MM.1S (cell line): ENCODE results near the gene SREBF2.

Source experiments
- DNase-seq: peaks from one replicate; pipeline ENCODE4 v3.0.0-alpha.2; 2015
- H2AFZ ChIP-seq: fragments of 300-600 bp; sonication (generic); 2 replicates; pipeline ENCODE4 v1.6.0; 2016; ENCODE audit warnings: antibody characterized with exemption, low read length
- H3F3A ChIP-seq: fragments of 300-600 bp; sonication (generic); 2 replicates; pipeline ENCODE4 v1.6.1; 2016; ENCODE audit warnings: mild to moderate bottlenecking, antibody characterized with exemption, low read length, moderate library complexity, mixed read lengths; ENCODE audit not compliant: insufficient read depth
- H3K27ac ChIP-seq: fragments of 300-600 bp; sonication (generic); 2 replicates; pipeline ENCODE4 v1.5.1; 2016; ENCODE audit warnings: mild to moderate bottlenecking, low read length
- H3K27me3 ChIP-seq: fragments of 300-600 bp; sonication (generic); replicated peaks from 2 replicates; pipeline ENCODE4 v1.6.0; 2016; ENCODE audit warnings: low read length; ENCODE audit not compliant: insufficient read depth
- H3K36me3 ChIP-seq: fragments of 300-600 bp; sonication (generic); replicated peaks from 2 replicates; pipeline ENCODE4 v1.6.1; 2016; ENCODE audit warnings: mild to moderate bottlenecking, low read length, mixed read lengths; ENCODE audit not compliant: insufficient read depth
- H3K4me1 ChIP-seq: fragments of 300-600 bp; sonication (generic); 2 replicates; pipeline ENCODE4 v1.6.1; 2016; ENCODE audit warnings: low read length, mixed read lengths
- H3K4me2 ChIP-seq: fragments of 300-600 bp; sonication (generic); 2 replicates; pipeline ENCODE4 v1.6.0; 2016; ENCODE audit warnings: low read depth, low read length
- H3K4me3 ChIP-seq: fragments of 300-600 bp; sonication (generic); 2 replicates; pipeline ENCODE4 v1.5.1; 2016; ENCODE audit warnings: low read length, mixed read lengths
- H3K79me2 ChIP-seq: fragments of 300-600 bp; sonication (generic); 2 replicates; pipeline ENCODE4 v1.6.1; 2016; ENCODE audit warnings: mixed run types, low read length, mixed read lengths
- H3K9ac ChIP-seq: fragments of 300-600 bp; sonication (generic); 2 replicates; pipeline ENCODE4 v1.6.1; 2016; ENCODE audit warnings: low read length, mixed read lengths
- H3K9me2 ChIP-seq: fragments of 300-600 bp; sonication (generic); replicated peaks from 2 replicates; pipeline ENCODE4 v1.6.1; 2016; ENCODE audit warnings: mild to moderate bottlenecking, low read length, mixed read lengths; ENCODE audit not compliant: insufficient read depth
- H3K9me3 ChIP-seq: fragments of 300-600 bp; sonication (generic); replicated peaks from 2 replicates; pipeline ENCODE4 v1.6.1; 2016; ENCODE audit warnings: mild to moderate bottlenecking, low read length, mixed read lengths; ENCODE audit not compliant: insufficient read depth
- H4K20me1 ChIP-seq: fragments of 300-600 bp; sonication (generic); 2 replicates; pipeline ENCODE4 v1.6.1; 2016; ENCODE audit warnings: mild to moderate bottlenecking, low read length, moderate library complexity, mixed read lengths; ENCODE audit not compliant: insufficient read depth
- CTCF ChIP-seq: fragments of 300-600 bp; sonication (generic); IDR thresholded peaks from 2 replicates; pipeline ENCODE4 v1.5.1; 2016; ENCODE audit warnings: antibody characterized with exemption, low read length, mixed read lengths
- EZH2 ChIP-seq: fragments of 300-600 bp; sonication (generic); optimal IDR thresholded peaks from 2 replicates; pipeline ENCODE3; 2017; ENCODE audit warnings: low read depth, mild to moderate bottlenecking, antibody characterized with exemption, low read length, mixed read lengths
- EZH2phosphoT487 ChIP-seq: fragments of 300-600 bp; sonication (generic); IDR thresholded peaks from 2 replicates; pipeline ENCODE4 v1.6.1; 2018; ENCODE audit warnings: antibody characterized with exemption, low read length

SREBF2 gene

DNA sequence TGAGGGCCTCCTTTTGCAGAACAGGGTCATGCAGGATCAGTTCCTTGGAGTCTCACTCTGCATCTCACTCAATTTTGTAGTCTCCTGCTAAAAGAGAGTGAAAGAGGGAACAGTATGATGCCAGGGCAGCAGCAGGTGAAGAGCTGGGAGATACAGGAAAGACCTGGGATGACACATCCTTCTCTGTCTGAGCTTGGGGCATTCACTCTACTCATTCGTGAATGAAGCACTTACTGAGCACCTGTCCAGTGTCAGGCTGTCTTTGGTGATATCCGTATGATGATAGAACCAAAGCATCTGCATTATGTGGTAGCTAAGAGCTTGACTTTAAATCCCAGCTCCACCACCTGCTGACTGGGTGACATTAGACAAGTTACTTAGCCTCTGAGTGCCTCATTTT, 14.4 kb downstream of the SREBF2 start:
- Histone ChIP-seq H4K20me1 (peaks cover 86% of the 10 kb centered on the region), H3F3A (0 out of 2 replicates have a peak, but pooled peaks cover 4% of the 10 kb centered on the region), H3K4me3 (no peak overlapping the region), H3K27ac (no peak overlapping the region), H3K9me3 (no peaks in the 10 kb centered on the region), H2AFZ (no peak overlapping the region), H3K36me3 (peaks cover 12% of the 10 kb centered on the region; the same call in 1 of the 2 replicates), H3K4me2 (no peak overlapping the region), H3K9ac (no peak overlapping the region), H3K9me2 (no peaks in the 10 kb centered on the region), H3K4me1 (no peaks in the 10 kb centered on the region; the same call in 1 of the 2 replicates), H3K27me3 (no peaks in the 10 kb centered on the region), H3K79me2 (peaks cover 97% of the 10 kb centered on the region)
- no peak for DNase-seq
- TF ChIP-seq EZH2 (no peak), CTCF (no peak), EZH2phosphoT487 (no peak)

DNA sequence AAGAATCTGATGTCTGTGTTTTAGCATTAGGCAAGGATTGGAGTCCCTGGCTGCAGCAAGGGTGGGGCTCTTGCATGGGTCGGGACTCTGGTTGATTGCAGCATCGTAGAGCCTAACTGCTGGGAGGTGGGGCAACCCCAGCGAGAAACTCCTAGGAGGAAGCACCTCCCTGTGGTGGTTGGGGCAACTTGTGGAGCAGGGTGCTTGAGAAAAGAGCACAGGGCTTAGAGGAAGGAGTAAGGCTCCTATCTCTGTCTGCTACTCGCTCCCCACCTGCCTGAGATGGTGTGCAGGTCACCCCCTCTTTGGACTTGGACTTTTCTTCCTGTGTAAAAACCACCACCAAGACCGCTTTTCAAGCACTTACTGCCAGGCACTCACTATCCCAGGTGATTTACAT, 15.6 kb downstream of the SREBF2 start:
- Histone ChIP-seq H3K36me3 (0 out of 2 replicates have a peak, but pooled peaks cover 6% of the 10 kb centered on the region), H3K4me2 (no peak overlapping the region), H3K9me2 (no peaks in the 10 kb centered on the region), H3K9ac (no peak overlapping the region), H3K27ac (no peak overlapping the region), H3K9me3 (no peaks in the 10 kb centered on the region), H3K4me3 (no peak overlapping the region), H4K20me1 (peaks cover 85% of the 10 kb centered on the region), H2AFZ (no peak overlapping the region), H3K4me1 (no peaks in the 10 kb centered on the region), H3F3A (0 out of 2 replicates have a peak, but pooled peaks cover 4% of the 10 kb centered on the region), H3K27me3 (no peaks in the 10 kb centered on the region), H3K79me2 (peaks cover 97% of the 10 kb centered on the region)
- DNase-seq, result no peak
- TF ChIP-seq EZH2phosphoT487, result no peak
- TF ChIP-seq CTCF, result no peak
- TF ChIP-seq EZH2, result no peak

DNA sequence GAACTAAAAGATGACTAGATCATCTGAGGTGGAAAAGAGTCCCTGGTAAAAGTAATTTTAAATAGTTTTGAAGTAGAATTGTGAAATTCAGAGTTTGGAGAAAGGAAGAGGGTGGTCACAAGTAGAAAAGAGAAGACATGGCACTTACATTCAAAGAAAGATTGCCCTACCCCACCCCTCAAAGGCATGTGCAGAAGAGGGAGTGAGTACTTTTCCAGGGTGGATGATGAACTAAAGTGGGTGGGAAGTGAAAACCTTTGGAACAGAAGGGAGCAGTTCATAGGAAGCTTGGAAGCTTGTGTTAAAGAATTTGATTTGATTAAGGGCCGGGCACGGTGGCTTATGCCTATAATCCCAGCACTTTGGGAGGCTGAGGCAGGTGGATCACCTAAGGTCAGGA, 23.6 kb downstream of the SREBF2 start:
- H3K27ac ChIP-seq, result no peak overlapping the region
- peaks cover 69% of the 10 kb centered on the region for H4K20me1 ChIP-seq

More for the DNA sequence above, 23.6 kb downstream of the SREBF2 start:
- no peak for TF ChIP-seq EZH2
- TF ChIP-seq CTCF, result no peak
- TF ChIP-seq EZH2phosphoT487, result no peak
- no peaks in the 10 kb centered on the region for H3K9me3 ChIP-seq
- peaks cover 99% of the 10 kb centered on the region for H3K79me2 ChIP-seq
- H2AFZ ChIP-seq, result no peak overlapping the region
- no peak overlapping the region for H3K9ac ChIP-seq
- 0 out of 2 replicates have a peak, but pooled peaks cover 7% of the 10 kb centered on the region for H3K36me3 ChIP-seq
- H3F3A ChIP-seq, result no peaks in the 10 kb centered on the region
- no peaks in the 10 kb centered on the region for H3K9me2 ChIP-seq
- no peak overlapping the region for H3K4me3 ChIP-seq
- no peak for DNase-seq
- no peaks in the 10 kb centered on the region for H3K27me3 ChIP-seq
- no peak overlapping the region for H3K4me2 ChIP-seq
- H3K4me1 ChIP-seq, result no peaks in the 10 kb centered on the region
